Spleen (tissue), 11 donors: ENCODE measurements around the gene EIF5B. TPM values are rescaled to one million over a fixed set of nuclear protein-coding genes. Genes with fewer than 3 reads are reported as not detected.

ENCODE experiments used
- DNase-seq: peaks from one replicate; pipeline ENCODE4 v3.0.0-alpha.2; 2020
- H3K27ac ChIP-seq, 8 donors: fragments of 200-600 bp; sonication (generic) in 7 of 8; 1 replicate in 4 of 8; 2 replicates in 4 of 8; pipeline versions ENCODE4 v1.5.0 to v1.8.0; 2016 to 2021; ENCODE audit warnings: inconsistent platforms in 4 of 8, mild to moderate bottlenecking in 4 of 8, moderate library complexity in 1 of 8
- H3K27me3 ChIP-seq, 7 donors: fragments of 200-600 bp; sonication (generic) in 6 of 7; replicated peaks in 1 of 7; 1 replicate in 4 of 7; 2 replicates in 3 of 7; pipeline versions ENCODE4 v1.5.0 to v1.8.0; 2016 to 2021; ENCODE audit warnings: inconsistent platforms in 3 of 7, mild to moderate bottlenecking in 1 of 7
- H3K36me3 ChIP-seq, 6 donors: fragments of 200-600 bp; sonication (generic) in 5 of 6; 1 replicate in 4 of 6; 2 replicates in 2 of 6; pipeline versions ENCODE4 v1.5.0 to v1.8.0; 2016 to 2021; ENCODE audit warnings: inconsistent platforms in 2 of 6
- H3K4me1 ChIP-seq, 6 donors: fragments of 200-600 bp; sonication (generic) in 5 of 6; 1 replicate in 3 of 6; 2 replicates in 3 of 6; pipeline versions ENCODE4 v1.5.0 to v1.8.0; 2016 to 2021; ENCODE audit warnings: inconsistent platforms in 3 of 6
- H3K4me3 ChIP-seq, 8 donors: fragments of 200-600 bp; sonication (generic) in 7 of 8; 1 replicate in 4 of 8; 2 replicates in 4 of 8; pipeline versions ENCODE4 v1.5.0 to v1.8.0; 2016 to 2021; ENCODE audit warnings: inconsistent platforms in 4 of 8, mild to moderate bottlenecking in 4 of 8, moderate library complexity in 2 of 8
- H3K9me3 ChIP-seq, 8 donors: fragments of 200-600 bp; sonication (generic) in 7 of 8; 1 replicate in 4 of 8; 2 replicates in 4 of 8; pipeline versions ENCODE4 v1.5.0 to v1.8.0; 2016 to 2021; ENCODE audit warnings: inconsistent platforms in 4 of 8
- POLR2A ChIP-seq, 3 donors: fragments of 450-650 bp; IDR thresholded peaks; one replicate each; pipeline ENCODE4 v1.5.1; 2017; ENCODE audit warnings: antibody characterized with exemption in 3 of 3, mild to moderate bottlenecking in 1 of 3
- POLR2AphosphoS5 ChIP-seq, 3 donors: sonication (generic); formaldehyde crosslinking; IDR thresholded peaks; one replicate each; pipeline ENCODE4 v1.5.1; 2017; ENCODE audit warnings: antibody characterized with exemption in 3 of 3
- WGBS, 5 donors: extraction: QIAGEN DNeasy Blood & Tissue Kit in 3 of 5; methylation state at CpG; one replicate each; pipeline versions ENCODE4 v1.1.5 to v1.1.7; 2013 to 2018; 5-methylcytosine and 5-hydroxymethylcytosine counted together
- intact Hi-C: fragments of 100-400 bp; cut with DNase I; formaldehyde crosslinking; loops from one replicate; pipeline ENCODE4 v1.15.0; 2023; ENCODE audit warnings: low total_unique reads
- polyA plus RNA-seq, 3 donors: library from polyadenylated mRNA; stranded (reverse); fragments of 200-250 nt; gene quantifications; one replicate each; pipeline ENCODE4 v1.2.1, GENCODE V29; 2013
- total RNA-seq, 7 donors: library from RNA; depleted of rRNA in 3 of 7; stranded (reverse); fragments of >200 nt in 3 of 7; fragmentation: NEBNext Ultra II Directional in 4 of 7; extraction: Animal tissue kit (Norgen Biotek cat#: 25700) in 4 of 7; gene quantifications; one replicate each; pipeline versions ENCODE4 v1.1.0 to v1.2.1, GENCODE V29; 2016 to 2021
- TF ChIP-seq, protein P1 (sequence below), 11 experiments: fragments of 200-600 bp in 7 of 11; fragments of 450-650 bp in 4 of 11; sonication (generic) in 4 of 11; IDR thresholded peaks in 8 of 11; conservative IDR thresholded peaks in 3 of 11; 1 replicate in 7 of 11; 2 replicates in 4 of 11; pipeline versions ENCODE4 v1.4.0 to v1.8.0; 2016 to 2021; ENCODE audit warnings: antibody characterized with exemption in 11 of 11, inconsistent platforms in 4 of 11, mild to moderate bottlenecking in 1 of 11
- donor health status: healthy with polysubstance abuse.
- donor health status: DM: no; HTN: no; CAD: no; lungs with moderate emphysema.
- donor health status: DM: no; HTN: no; CAD: no.
- donor health status: Bipolar disorder and iron deficiency.
- donor health status: healthy.
- donor health status: DM: no; HTN: no; CAD: no.
- donor health status: DM: yes; HTN: yes; CAD: no.

Gene EIF5B
- total and polyA plus RNA-seq, 10 donors, result 14.6 to 49.5 (median 31.6) TPM

DNA sequence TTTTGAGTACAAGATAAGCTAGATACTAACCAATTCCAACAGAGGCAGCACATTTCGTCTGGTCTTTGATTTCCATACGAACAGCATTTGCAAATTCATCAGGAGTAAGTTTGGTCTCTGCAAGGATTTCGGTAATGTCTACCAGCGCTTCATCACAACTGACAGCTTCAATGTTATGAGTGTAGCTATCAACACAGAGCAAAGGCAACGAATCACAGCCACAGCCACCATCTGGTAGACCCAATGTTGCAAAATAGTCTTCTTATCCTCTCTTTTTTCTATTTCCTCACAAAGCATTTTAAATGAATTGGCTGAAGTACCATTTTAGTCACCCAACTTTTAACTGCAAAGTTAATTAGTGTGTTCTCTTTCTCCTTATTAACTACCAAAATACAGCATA is 84.3 kb downstream of the EIF5B start:
- Histone ChIP-seq H3K27ac (no peak overlapping the region), H3K27me3 (no peaks in the 10 kb centered on the region), H3K36me3 (peaks cover 0 to 100% (median 71%) of the 10 kb centered on the region in 6 donors), H3K4me1 (no peaks in the 10 kb centered on the region), H3K9me3 (no peaks in the 10 kb centered on the region), H3K4me3 (no peak overlapping the region)
- intact Hi-C loops, result no loop called here
- WGBS, 5 donors, result 89 to 95% (median 91%) methylated on average over 5 of the region's 5 CpGs
- DNase-seq, result no peak
- TF ChIP-seq POLR2AphosphoS5 (IDR thresholded peaks at IDR 0.05) (no peak), POLR2A (IDR thresholded peaks at IDR 0.05) (no peak)
- TF ChIP-seq, protein P1, sequence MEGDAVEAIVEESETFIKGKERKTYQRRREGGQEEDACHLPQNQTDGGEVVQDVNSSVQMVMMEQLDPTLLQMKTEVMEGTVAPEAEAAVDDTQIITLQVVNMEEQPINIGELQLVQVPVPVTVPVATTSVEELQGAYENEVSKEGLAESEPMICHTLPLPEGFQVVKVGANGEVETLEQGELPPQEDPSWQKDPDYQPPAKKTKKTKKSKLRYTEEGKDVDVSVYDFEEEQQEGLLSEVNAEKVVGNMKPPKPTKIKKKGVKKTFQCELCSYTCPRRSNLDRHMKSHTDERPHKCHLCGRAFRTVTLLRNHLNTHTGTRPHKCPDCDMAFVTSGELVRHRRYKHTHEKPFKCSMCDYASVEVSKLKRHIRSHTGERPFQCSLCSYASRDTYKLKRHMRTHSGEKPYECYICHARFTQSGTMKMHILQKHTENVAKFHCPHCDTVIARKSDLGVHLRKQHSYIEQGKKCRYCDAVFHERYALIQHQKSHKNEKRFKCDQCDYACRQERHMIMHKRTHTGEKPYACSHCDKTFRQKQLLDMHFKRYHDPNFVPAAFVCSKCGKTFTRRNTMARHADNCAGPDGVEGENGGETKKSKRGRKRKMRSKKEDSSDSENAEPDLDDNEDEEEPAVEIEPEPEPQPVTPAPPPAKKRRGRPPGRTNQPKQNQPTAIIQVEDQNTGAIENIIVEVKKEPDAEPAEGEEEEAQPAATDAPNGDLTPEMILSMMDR (IDR thresholded peaks at IDR 0.05 in 8 of 11, conservative IDR thresholded peaks at IDR 0.05 in 3 of 11), result no peak

DNA sequence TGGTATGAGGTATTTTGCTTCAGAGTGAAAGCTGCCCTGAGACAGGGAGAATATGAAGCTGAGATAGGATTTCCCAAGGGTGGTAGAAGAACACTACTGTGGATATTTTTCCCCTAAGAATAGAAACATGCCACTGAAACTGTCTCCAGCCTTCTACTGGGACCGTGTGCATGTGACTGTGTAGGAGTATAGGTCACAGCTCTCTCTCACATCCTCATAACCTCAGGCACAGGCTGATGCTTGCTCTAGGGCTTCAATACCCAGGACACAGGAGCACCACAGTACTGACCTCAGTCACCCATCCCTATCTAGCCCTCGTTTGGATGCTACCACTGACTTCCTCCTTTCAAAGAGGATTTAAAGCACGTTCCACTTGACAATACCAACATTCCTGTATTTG is 85.4 kb downstream of the EIF5B start:
- intact Hi-C loops, result no loop called here
- Histone ChIP-seq H3K27me3 (no peaks in the 10 kb centered on the region), H3K27ac (no peak overlapping the region), H3K9me3 (no peaks in the 10 kb centered on the region), H3K4me1 (no peaks in the 10 kb centered on the region), H3K4me3 (no peak overlapping the region), H3K36me3 (peaks cover 0 to 100% (median 71%) of the 10 kb centered on the region in 6 donors)
- 52 to 78% (median 66%) methylated on average over 3 of the region's 3 CpGs for WGBS, 5 donors
- no peak for DNase-seq
- TF ChIP-seq, protein P1 (IDR thresholded peaks at IDR 0.05 in 8 of 11, conservative IDR thresholded peaks at IDR 0.05 in 3 of 11), result no peak
- TF ChIP-seq POLR2AphosphoS5 (IDR thresholded peaks at IDR 0.05) (no peak), POLR2A (IDR thresholded peaks at IDR 0.05) (no peak)

DNA sequence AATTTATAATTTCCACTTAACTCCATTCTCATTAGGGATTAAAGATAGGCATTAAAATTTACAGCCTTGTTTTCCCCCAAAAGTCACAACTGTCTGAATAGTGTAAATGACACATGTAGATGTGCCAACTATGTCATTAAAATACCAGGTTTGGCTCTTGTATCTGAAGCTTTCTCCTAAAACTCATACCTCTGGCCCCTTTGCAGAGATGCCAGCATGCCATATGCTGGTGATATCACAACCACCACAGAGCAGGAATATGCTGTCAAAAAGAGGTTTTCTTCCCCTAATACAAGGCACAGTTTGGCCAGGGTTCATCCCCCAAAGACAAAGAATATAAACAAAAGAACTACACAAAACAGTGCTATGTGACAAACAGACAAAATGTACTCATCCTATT is 87.2 kb downstream of the EIF5B start:
- Histone ChIP-seq H3K4me3 (no peak overlapping the region), H3K9me3 (no peaks in the 10 kb centered on the region), H3K27me3 (no peaks in the 10 kb centered on the region), H3K4me1 (no peaks in the 10 kb centered on the region), H3K36me3 (peaks cover 0 to 100% (median 74%) of the 10 kb centered on the region in 6 donors), H3K27ac (no peak overlapping the region)
- no peak for DNase-seq
- TF ChIP-seq POLR2AphosphoS5 (IDR thresholded peaks at IDR 0.05) (no peak), POLR2A (IDR thresholded peaks at IDR 0.05) (no peak)
- TF ChIP-seq, protein P1 (IDR thresholded peaks at IDR 0.05 in 8 of 11, conservative IDR thresholded peaks at IDR 0.05 in 3 of 11), result no peak
- intact Hi-C loops, result no loop called here

DNA sequence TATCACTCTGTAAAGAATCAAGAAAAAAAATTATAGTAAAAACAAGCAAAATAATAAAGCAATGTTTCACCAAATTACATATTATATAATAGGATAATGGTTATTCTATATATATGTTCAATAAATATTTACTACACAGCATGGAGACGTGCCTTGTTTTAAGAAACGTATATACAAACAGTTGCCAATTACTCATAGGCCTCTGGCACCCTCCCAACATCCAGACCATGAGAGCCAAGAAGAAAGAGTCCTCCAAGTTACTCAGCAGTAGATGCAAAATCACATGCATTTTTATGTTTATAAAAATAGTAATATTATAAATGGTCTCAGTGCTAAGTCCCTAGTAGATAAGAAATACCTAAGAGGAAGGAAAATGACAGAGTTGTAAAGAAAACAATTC is 87.8 kb downstream of the EIF5B start:
- H3K9me3 ChIP-seq, result no peaks in the 10 kb centered on the region
- H3K4me3 ChIP-seq, result no peak overlapping the region
- peaks cover 0 to 100% (median 71%) of the 10 kb centered on the region in 6 donors for H3K36me3 ChIP-seq
- TF ChIP-seq POLR2AphosphoS5 (IDR thresholded peaks at IDR 0.05) (no peak), POLR2A (IDR thresholded peaks at IDR 0.05) (no peak)
- TF ChIP-seq, protein P1 (IDR thresholded peaks at IDR 0.05 in 8 of 11, conservative IDR thresholded peaks at IDR 0.05 in 3 of 11), result no peak
- intact Hi-C loops, result no loop called here
- H3K4me1 ChIP-seq, result no peaks in the 10 kb centered on the region
- DNase-seq, result no peak
- H3K27ac ChIP-seq, result no peak overlapping the region
- WGBS, 5 donors, result 79 to 94% (median 83%) methylated on average over 2 of the region's 2 CpGs
- H3K27me3 ChIP-seq, result no peaks in the 10 kb centered on the region
